Endothelial cell of umbilical vein (primary cell): ENCODE data around the gene IQGAP2.

Experiments
- EZH2 ChIP-seq: IDR thresholded peaks from 2 replicates; pipeline ENCODE4 v1.6.1; 2012; ENCODE audit warnings: borderline replicate concordance, low read depth, mild to moderate bottlenecking, moderate library complexity, low read length, inconsistent platforms; ENCODE audit not compliant: severe bottlenecking
- POLR2A ChIP-seq: IDR thresholded peaks from 2 replicates; pipeline ENCODE4 v1.6.1; 2012; ENCODE audit warnings: low read depth, mild to moderate bottlenecking, control low read depth, low read length
- TF ChIP-seq, protein P1 (sequence below), 2 donors: IDR thresholded peaks; 1 replicate in 1 of 2; 2 replicates in 1 of 2; pipeline ENCODE4 v1.5.1; 2011; ENCODE audit warnings: low read length in 2 of 2, mild to moderate bottlenecking in 2 of 2, moderate library complexity in 2 of 2, control low read depth in 1 of 2, inconsistent platforms in 1 of 2, low read depth in 1 of 2; ENCODE audit not compliant: insufficient read depth in 1 of 2; ENCODE audit errors: extremely low read depth in 1 of 2

DNA sequence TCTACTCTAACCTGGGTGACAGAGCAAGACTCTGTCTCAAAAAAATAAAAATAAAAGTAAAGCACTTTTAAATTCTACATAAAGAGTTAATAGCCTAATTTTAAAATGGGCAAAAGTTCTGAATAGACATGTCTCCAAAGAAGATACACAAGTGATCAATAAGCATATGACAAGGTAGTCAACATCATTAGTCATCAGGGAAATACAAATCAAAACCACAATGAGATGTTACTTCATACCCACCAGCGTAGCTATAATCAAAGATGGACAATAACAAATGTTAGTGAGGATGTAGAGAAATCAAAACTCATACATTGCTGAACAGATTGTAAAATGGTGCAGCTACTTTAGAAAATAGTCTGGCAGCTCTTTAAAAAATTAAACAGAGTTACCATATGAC, 64.1 kb downstream of the IQGAP2 start:
- TF ChIP-seq, protein P1, sequence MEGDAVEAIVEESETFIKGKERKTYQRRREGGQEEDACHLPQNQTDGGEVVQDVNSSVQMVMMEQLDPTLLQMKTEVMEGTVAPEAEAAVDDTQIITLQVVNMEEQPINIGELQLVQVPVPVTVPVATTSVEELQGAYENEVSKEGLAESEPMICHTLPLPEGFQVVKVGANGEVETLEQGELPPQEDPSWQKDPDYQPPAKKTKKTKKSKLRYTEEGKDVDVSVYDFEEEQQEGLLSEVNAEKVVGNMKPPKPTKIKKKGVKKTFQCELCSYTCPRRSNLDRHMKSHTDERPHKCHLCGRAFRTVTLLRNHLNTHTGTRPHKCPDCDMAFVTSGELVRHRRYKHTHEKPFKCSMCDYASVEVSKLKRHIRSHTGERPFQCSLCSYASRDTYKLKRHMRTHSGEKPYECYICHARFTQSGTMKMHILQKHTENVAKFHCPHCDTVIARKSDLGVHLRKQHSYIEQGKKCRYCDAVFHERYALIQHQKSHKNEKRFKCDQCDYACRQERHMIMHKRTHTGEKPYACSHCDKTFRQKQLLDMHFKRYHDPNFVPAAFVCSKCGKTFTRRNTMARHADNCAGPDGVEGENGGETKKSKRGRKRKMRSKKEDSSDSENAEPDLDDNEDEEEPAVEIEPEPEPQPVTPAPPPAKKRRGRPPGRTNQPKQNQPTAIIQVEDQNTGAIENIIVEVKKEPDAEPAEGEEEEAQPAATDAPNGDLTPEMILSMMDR (IDR thresholded peaks at IDR 0.05; ENCODE audit: extremely low read depth in 1 of 2, insufficient read depth in 1 of 2, low read depth in 1 of 2, low read length in 2 of 2), result no peak
- no peak for TF ChIP-seq EZH2
- no peak for TF ChIP-seq POLR2A
